ENCODE data around the gene PKN1.
"Not testable (repeated sequence)": the region's sequence is repeated elsewhere in the genome, so short reads cannot be mapped to it uniquely, and the experiment has no call there.

PKN1 gene
- total RNA-seq, result 138 to 206 (median 151) reads per million in 9 experiments

DNA sequence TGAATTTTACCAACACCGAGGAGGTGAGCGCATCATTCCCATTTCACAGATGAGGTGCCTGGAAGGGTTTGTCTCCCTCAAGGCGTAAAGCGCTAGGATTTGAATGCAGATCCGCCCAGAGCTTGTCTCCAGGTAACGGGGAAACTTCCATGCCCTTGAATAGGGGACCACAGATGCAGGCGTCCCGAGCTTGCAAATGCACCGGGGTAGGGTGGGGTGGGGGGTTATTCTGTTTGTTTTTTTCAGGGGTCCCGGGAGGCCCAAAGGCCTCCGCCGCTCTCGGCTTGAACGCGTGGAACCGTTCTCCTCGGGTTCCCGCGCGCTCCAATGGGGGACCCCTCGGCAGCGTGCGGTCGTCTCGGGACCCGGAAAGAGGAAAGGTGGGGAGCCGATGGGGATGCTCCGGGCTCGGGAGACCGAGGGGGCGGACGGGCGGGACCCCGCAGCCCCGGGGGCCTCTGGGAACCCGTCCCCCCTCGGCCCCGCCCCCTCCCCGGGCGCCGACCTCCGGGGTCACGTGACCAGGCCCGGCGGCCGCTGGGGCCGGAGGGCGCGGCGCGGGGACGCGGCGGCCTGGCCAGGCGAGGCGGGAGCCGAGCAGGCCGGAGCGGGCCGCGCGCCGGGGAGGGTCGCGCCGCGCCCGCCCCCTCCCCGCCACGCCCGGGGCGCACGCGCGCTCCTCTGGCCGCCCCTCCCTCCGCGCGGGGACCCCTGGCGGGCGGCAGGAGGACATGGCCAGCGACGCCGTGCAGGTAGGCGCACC, at the start of gene PKN1:
TSS of gene PKN1 (plus strand) at position 516 of the 763 bp plus-strand sequence. CDS start at position 732, 216 bp downstream.
- ATAC-seq (replicated peaks) (peak; percentile 26), DNase-seq (peak in 1 of 3 experiments; percentile 22)
- peak within 1 kb of the TSS; percentile 83 to 87 for H3K27ac Mint-ChIP-seq

DNA sequence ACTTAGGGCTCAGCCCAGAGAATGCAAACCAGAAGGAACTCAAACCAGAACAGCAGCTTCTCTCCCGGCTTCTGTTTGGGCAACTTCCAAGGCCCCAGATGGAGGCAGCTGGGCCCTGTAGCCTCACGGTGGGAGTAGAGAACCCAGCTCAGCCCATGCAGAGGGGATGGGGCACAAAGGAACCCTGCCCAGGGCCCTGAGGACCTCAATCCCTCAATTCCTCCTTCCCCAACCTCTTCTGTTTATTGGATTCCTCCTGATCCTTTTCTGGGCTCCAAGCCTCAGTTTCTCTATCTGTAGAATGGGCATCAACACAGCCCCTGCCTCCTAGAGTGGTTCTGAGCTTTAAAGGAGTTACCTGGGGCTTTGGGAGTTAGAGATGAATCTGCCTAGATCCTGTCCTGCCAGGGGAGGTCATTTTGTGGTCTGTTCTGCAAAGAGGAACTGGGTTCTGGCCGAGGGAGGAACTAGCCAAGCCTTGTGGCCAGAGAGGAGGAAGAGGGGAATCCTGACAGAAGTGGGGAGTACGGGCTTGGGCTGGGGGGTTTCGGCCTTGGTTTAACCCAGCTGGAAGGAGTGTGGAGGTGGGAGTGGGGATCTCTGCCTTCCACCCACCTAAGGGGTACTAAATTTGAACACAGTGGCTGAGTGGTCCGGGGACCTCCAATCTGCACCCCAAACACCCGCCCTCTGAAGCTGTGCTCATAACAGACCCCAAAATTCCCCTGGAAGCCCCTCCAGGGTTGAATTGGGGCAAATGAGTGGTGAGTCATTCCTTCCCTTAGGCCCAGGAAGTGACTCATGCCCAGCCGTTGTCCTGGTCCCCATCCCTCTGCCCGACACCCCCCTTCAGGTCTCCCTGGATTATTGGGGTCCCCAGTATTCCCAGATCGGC, 49.2 kb upstream of the PKN1 start:
- no peaks in the 10 kb centered on the region for H3K27me3 Mint-ChIP-seq
- ATAC-seq (replicated peaks), result peak; percentile 12
- peak overlapping the region; percentile 81 to 94 for H3K4me3 Mint-ChIP-seq
- peaks cover 97% of the 10 kb centered on the region for H3K36me3 Mint-ChIP-seq (ENCODE audit: insufficient read depth)
- peak overlapping the region; percentile 90 to 94 for H3K27ac Mint-ChIP-seq
- H3K4me1 Mint-ChIP-seq (ENCODE audit: low read depth in 2 of 2), result peaks cover 40 to 46% of the 10 kb centered on the region in 2 donors
- DNase-seq, result peak in 1 of 3 experiments; percentile 41
- H3K9me3 Mint-ChIP-seq, result no peaks in the 10 kb centered on the region

More for the DNA sequence above, at the start of gene PKN1:
- Mint-ChIP-seq H3K36me3 (ENCODE audit: insufficient read depth) (peaks cover 8% of the 10 kb centered on the region), H3K27me3 (no peaks in the 10 kb centered on the region), H3K4me3 (peak within 1 kb of the TSS; percentile 81 to 84), H3K4me1 (ENCODE audit: low read depth in 2 of 2) (peaks cover 33 to 37% of the 10 kb centered on the region in 2 donors), H3K9me3 (no peaks in the 10 kb centered on the region)

DNA sequence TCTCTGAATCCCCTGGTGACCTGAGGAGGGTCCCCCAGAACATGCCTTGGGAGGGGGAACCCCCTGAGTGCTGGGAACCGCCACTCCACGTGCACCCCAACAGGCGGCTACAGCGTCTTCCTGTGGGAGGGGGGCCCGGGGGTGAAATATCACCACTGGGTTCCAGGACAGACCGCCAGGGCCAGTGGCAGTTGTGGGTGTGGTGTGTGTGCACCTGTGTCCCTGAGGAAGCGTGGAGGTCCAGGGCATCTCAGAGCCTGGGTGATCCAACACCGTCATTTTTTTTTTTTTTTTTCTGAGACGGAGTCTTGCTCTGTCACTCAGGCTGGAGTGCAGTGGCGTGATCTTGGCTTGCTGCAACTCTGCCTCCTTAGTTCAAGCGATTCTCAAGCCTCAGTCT, 47.6 kb upstream of the PKN1 start:
- ATAC-seq (replicated peaks), result no peak
- Mint-ChIP-seq H3K27me3 (no peaks in the 10 kb centered on the region), H3K36me3 (ENCODE audit: insufficient read depth) (peaks cover 100% of the 10 kb centered on the region), H3K27ac (peak overlapping the region; percentile 90 to 94), H3K9me3 (no peaks in the 10 kb centered on the region), H3K4me3 (peak overlapping the region; percentile 81 to 94), H3K4me1 (ENCODE audit: low read depth in 2 of 2) (peaks cover 37 to 39% of the 10 kb centered on the region in 2 donors)
- DNase-seq, result peak in 1 of 3 experiments; percentile 43

DNA sequence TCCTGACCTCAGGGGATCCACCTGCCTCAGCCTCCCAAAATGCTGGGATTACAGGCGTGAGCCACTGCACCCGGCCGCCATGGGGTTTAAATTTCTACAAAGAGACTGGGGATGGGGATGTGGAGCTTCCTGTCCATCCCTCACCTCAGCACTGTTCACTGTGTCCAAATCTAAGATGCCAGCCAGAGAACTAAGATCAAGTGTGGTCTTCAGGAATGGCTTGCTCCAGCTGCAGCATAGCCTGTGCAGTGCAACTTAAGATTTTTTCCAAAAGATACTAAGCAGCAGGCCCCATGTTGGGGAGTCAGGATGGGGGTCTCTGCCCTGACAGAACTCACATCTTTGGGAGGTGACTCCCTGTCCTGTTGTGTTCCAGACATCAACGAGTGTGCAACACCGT, 42.6 kb upstream of the PKN1 start:
- ATAC-seq (replicated peaks), result no peak

DNA sequence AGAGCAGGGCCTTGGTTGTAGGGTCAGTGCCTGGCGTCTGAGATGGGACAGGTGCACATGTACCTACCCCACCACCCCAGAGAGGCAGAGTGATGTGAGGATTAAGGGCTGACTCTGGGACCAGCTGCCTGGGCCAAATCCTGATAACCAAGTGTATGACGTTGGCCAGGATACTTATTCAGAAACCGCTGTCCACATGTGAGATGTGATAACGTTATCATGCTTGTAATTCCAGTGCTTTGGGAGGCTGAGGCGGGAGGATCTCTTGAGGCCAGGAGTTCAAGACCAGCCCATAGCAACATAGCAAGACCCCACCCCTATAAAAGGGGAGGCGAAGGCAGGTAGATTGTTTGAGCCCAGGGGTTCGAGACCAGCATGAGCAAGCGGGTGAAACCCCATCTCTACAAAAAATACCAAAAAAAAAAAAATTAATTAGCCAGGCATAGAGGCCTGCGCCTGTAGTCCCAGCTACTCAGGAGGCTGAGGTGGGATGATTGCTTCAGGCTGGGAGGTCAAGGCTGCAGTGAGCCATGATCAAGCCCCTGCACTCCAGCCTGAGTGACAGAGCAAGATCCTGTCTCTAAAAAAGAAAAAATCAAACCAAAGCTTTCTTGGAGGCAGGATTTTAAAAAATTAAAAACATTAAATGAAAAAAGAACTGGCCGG, 41.8 kb upstream of the PKN1 start:
- Mint-ChIP-seq H3K27me3 (no peaks in the 10 kb centered on the region), H3K27ac (peak overlapping the region; percentile 87 to 90), H3K4me1 (ENCODE audit: low read depth in 2 of 2) (peaks cover 30 to 40% of the 10 kb centered on the region in 2 donors), H3K9me3 (no peaks in the 10 kb centered on the region), H3K36me3 (ENCODE audit: insufficient read depth) (peaks cover 100% of the 10 kb centered on the region), H3K4me3 (peak overlapping the region; percentile 38 to 56)
- ATAC-seq (replicated peaks) (no peak), DNase-seq (no peak)

More for the DNA sequence above, 42.6 kb upstream of the PKN1 start:
- peak overlapping the region; percentile 87 to 90 for H3K27ac Mint-ChIP-seq
- H3K4me3 Mint-ChIP-seq, result peak overlapping the region; percentile 38 to 56
- H3K9me3 Mint-ChIP-seq, result no peaks in the 10 kb centered on the region
- H3K4me1 Mint-ChIP-seq (ENCODE audit: low read depth in 2 of 2), result peaks cover 27 to 37% of the 10 kb centered on the region in 2 donors
- peaks cover 100% of the 10 kb centered on the region for H3K36me3 Mint-ChIP-seq (ENCODE audit: insufficient read depth)
- H3K27me3 Mint-ChIP-seq, result no peaks in the 10 kb centered on the region
- no peak for DNase-seq

DNA sequence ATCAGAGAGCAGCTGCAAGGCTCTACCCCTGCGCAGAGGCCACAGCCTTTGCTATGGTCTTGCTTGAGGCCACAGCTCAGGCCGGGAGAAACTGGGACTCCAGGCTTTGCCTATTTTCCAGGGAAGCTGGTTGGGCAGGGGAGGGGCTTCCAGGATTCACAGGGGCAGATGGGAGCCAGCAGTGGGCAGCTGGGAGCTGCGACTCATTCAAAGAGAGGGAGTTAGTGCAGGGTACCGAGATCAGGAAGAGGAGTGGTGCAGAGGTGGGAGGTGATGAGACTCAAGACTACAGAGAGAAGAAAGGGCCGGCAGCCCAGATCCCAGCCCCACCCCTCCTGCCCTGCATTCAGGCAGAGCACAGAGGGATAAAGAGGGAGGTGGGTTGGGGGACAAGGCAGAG, 39.8 kb upstream of the PKN1 start:
- H3K27ac Mint-ChIP-seq, result peak overlapping the region; percentile 90 to 93
- ATAC-seq (replicated peaks) (peak; percentile 1), DNase-seq (no peak)
- peaks cover 34 to 43% of the 10 kb centered on the region in 2 donors for H3K4me1 Mint-ChIP-seq (ENCODE audit: low read depth in 2 of 2)
- H3K4me3 Mint-ChIP-seq, result peak overlapping the region; percentile 42 to 57
- peaks cover 100% of the 10 kb centered on the region for H3K36me3 Mint-ChIP-seq (ENCODE audit: insufficient read depth)
- H3K9me3 Mint-ChIP-seq, result no peaks in the 10 kb centered on the region
- no peaks in the 10 kb centered on the region for H3K27me3 Mint-ChIP-seq

DNA sequence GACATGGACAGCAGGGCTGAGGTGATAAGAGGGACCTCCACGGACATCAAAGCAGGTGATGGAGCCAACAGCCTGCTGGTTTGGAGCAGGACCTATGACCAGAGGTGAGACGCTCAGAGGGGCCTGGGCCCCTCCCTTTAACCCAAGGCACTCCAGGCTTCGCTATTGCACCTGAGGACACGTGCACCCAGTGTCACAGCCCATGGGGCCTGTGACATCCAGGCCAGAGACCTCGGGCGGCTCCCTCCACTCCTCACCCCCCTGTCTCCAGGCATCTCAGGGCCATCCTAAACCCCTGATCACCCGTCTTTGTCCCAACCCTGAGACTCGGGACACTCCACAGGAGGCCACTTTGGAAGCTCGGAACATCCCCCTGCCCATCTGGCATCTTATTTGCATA, 38.9 kb upstream of the PKN1 start:
- H3K27ac Mint-ChIP-seq, result peak overlapping the region; percentile 90 to 93
- peak in 1 of 3 experiments; percentile 27 for DNase-seq
- peaks cover 29 to 39% of the 10 kb centered on the region in 2 donors for H3K4me1 Mint-ChIP-seq (ENCODE audit: low read depth in 2 of 2)
- ATAC-seq (replicated peaks), result peak; percentile 10
- no peaks in the 10 kb centered on the region for H3K9me3 Mint-ChIP-seq
- no peaks in the 10 kb centered on the region for H3K27me3 Mint-ChIP-seq
- peak overlapping the region in 1 of 2 donors; percentile 73 for H3K4me3 Mint-ChIP-seq
- H3K36me3 Mint-ChIP-seq (ENCODE audit: insufficient read depth), result peaks cover 100% of the 10 kb centered on the region

DNA sequence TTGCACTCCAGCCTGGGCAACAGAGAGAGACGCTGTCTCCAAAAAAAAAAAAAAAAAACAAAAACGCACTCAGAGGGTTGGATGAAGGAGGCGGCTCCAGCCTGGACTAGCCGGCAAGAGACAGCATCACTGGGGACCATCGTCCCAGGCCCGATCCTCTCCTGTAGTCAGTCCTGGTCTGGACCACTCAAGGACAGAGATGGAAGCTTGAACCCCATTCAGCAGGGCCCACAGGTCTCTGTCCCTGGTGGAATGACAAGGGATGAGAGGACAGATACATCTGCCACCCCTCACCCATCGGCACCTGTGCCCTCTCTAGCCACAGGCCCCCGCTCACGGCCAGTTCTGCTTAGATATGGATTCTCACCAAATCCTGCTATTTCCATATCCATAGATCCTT, 37.8 kb upstream of the PKN1 start:
- peak overlapping the region; percentile 90 to 93 for H3K27ac Mint-ChIP-seq
- no peaks in the 10 kb centered on the region for H3K27me3 Mint-ChIP-seq
- peak in 2 of 3 experiments; percentile 15 to 32 for DNase-seq
- H3K36me3 Mint-ChIP-seq (ENCODE audit: insufficient read depth), result peaks cover 100% of the 10 kb centered on the region
- peak overlapping the region; percentile 35 to 73 for H3K4me3 Mint-ChIP-seq
- peak; percentile 5 for ATAC-seq (replicated peaks)
- H3K9me3 Mint-ChIP-seq, result no peaks in the 10 kb centered on the region
- H3K4me1 Mint-ChIP-seq (ENCODE audit: low read depth in 2 of 2), result peaks cover 24 to 37% of the 10 kb centered on the region in 2 donors

DNA sequence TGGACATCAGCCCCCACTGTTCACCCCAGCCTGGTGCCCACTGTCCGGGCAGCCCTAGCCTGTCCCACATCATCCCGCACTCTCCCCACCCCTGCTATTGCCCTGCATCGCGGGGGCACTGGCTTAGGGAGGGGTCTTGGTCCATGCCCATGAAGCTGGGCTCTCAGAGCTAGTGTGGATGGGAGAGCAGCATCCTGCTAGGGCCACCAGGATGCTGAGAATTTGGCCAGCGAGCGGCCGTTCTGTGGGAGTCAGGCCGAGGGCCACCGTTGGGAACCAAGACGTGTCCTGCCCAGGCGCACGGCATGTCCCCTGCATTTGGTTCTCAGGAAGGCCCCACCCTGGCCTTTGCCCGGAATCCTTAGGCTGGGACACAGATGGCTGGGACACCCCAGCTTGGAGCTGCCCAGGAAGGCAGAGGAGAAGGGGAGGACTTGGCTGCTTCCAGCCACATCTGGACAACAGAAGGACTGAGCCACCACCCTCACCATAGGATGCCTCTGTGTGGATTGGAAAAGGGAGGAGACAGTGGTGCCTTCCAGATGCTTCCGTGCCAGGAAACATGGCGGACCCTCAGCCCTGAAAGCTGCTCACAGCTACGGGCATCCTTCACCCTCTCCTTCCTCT, 37.3 kb upstream of the PKN1 start:
- ATAC-seq (replicated peaks) (peak; percentile 3), DNase-seq (peak in 1 of 3 experiments; percentile 24)
- Mint-ChIP-seq H3K4me1 (ENCODE audit: low read depth in 2 of 2) (peaks cover 21 to 33% of the 10 kb centered on the region in 2 donors), H3K27ac (peak overlapping the region; percentile 90 to 93), H3K27me3 (no peaks in the 10 kb centered on the region), H3K9me3 (no peaks in the 10 kb centered on the region), H3K36me3 (ENCODE audit: insufficient read depth) (peaks cover 100% of the 10 kb centered on the region), H3K4me3 (peak overlapping the region; percentile 35 to 73)

DNA sequence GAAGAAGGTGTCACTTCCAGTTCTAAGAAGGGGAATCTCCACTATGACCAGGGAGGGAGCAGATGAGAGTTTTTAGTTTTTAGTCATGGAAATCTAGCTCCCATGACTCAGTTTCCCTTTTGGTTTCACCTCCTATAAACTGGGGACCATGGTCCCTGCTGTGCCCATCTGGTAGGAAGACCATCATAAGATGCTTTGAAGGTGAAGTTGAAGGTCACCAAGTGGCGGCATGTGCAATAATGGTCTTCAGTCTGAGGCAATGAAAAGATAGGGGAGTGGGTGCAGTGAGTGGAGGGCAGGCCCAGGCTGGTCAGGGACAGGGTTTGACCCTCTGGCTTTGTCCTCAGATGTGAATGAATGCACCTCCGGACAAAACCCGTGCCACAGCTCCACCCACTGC, 36.4 kb upstream of the PKN1 start:
- Mint-ChIP-seq H3K4me3 (peak overlapping the region; percentile 25 to 73), H3K36me3 (ENCODE audit: insufficient read depth) (peaks cover 100% of the 10 kb centered on the region), H3K27ac (peak overlapping the region; percentile 90), H3K4me1 (ENCODE audit: low read depth in 2 of 2) (peaks cover 20 to 32% of the 10 kb centered on the region in 2 donors)
- H3K27me3 Mint-ChIP-seq; ATAC-seq (replicated peaks); DNase-seq; H3K9me3 Mint-ChIP-seq: not testable (repeated sequence)

DNA sequence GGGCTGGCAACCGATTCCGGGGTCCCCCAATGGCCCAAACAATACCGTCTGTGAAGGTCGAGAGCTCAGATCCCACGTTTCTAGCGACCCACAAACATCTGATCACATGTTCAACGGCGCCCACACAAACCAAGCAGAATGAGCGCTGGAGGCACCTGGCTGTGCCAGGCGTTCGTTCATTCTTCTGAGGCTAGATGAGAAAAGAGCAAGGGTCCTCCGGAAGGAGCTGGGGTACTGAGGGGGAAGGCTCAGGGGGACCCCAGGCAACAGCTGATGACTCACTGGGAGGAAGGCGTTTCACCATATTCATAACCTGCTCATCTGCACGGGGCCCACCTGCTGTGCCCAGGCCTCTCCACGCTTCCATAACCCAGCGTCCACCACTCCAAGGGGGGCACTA, 35.9 kb upstream of the PKN1 start:
- peaks cover 100% of the 10 kb centered on the region for H3K36me3 Mint-ChIP-seq (ENCODE audit: insufficient read depth)
- ATAC-seq (replicated peaks); DNase-seq; H3K9me3 Mint-ChIP-seq; H3K27me3 Mint-ChIP-seq: not testable (repeated sequence)
- peak overlapping the region; percentile 90 for H3K27ac Mint-ChIP-seq
- peaks cover 20 to 34% of the 10 kb centered on the region in 2 donors for H3K4me1 Mint-ChIP-seq (ENCODE audit: low read depth in 2 of 2)
- peak overlapping the region; percentile 25 to 73 for H3K4me3 Mint-ChIP-seq

DNA sequence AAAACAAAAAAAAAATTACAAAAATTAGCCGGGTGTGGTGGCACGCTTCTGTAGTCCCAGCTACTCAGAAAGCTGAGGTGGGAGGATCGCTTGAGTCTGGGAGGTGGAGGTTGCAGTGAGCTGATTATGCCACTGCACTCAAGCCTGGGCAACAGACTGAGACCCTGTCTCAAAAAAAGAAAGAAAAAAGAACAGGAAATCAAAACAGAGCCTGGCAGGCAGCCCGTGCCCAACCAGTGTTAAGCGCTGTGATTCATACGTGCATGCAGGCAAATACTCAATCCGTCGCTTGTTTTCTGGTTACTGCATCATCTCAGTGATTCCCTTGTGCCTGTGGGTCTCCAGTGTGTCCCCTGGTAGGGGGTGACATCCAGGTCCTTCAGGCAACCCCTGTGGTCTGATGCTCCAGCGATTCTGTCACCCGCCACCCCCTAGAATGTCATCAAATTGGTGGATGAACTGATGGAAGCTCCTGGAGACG, 32.1 kb upstream of the PKN1 start:
- peaks cover 10 to 33% of the 10 kb centered on the region in 2 donors for H3K4me1 Mint-ChIP-seq (ENCODE audit: low read depth in 2 of 2)
- peak overlapping the region; percentile 92 to 98 for H3K27ac Mint-ChIP-seq
- peaks cover 100% of the 10 kb centered on the region for H3K36me3 Mint-ChIP-seq (ENCODE audit: insufficient read depth)
- H3K9me3 Mint-ChIP-seq, result no peaks in the 10 kb centered on the region
- ATAC-seq (replicated peaks) (no peak), DNase-seq (peak; percentile 5 to 12 (median 9))
- no peaks in the 10 kb centered on the region for H3K27me3 Mint-ChIP-seq
- peak overlapping the region in 1 of 2 donors; percentile 55 for H3K4me3 Mint-ChIP-seq
